GM12891 (cell line): ENCODE data around the gene PPT2.

ENCODE experiments used
- POLR2A ChIP-seq: IDR thresholded peaks from 2 replicates; pipeline ENCODE4 v1.6.1; 2011; ENCODE audit warnings: low read depth, low read length, control low read depth
- TAF1 ChIP-seq: IDR thresholded peaks from 2 replicates; pipeline ENCODE4 v1.6.1; 2011; ENCODE audit warnings: low read depth, low read length, control low read depth

DNA sequence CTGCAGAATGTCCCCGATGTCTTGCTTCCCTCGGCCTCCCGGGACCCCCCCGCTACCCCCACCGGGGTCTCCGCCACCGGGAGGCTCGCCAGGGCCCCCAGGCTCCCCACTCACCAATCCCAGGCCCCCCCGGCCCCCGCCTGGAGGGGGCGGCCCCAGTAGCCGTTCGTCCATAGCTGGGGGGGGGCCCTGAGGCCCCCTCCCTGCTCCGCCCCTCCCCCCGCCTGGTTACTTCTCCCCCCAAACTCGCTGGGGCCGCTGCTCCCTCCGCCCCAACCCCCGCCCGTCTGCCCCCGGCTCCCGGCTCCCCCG, 35.8 kb downstream of the PPT2 start:
- no peak for TF ChIP-seq POLR2A
- TF ChIP-seq TAF1, result no peak
